GM15510 (cell line): ENCODE measurements around the gene SMIM1.

Experiments used
- POLR2A ChIP-seq: IDR thresholded peaks from 3 replicates; pipeline ENCODE4 v1.6.1; 2011; ENCODE audit warnings: borderline replicate concordance; ENCODE audit not compliant: insufficient read length; ENCODE audit errors: extremely low read depth

The SMIM1 gene

DNA sequence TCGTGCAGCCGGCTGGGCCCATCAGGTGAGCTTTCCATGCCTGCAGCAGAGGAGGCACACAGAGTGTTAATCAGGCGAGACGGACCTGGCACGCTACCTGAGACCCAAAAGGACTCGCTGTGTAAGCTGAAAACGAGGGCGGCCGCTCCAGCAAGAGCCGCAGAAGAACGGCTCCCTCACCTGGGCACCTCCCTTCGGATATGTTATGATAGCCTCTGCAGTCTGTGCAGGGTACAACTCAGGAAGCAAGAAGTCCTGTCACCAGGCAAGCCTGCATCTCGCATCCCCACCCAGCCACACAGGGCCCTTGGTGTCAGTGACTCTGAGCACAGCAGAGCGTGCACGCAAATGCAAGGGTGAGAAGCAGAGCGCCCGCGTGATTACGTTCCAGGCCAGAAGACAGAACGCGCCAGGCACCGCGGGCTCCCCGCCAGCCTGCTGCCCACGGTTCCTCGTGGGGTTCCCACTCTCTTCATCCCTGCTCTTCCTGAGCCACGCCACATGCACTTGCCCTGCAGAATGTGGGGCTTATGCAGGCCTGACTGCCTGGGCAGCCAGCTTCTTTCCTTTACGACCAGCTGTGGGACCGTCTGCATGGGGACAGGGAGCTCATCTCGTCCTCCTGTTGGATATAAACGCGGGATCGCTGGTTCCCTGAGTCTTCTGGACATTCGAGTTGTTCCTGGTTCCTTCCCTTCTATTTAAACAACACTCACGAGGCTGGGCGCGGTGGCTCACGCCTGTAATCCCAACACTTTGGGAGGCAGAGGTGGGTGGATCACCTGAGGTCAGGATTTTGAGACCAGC lies 44.0 kb downstream of the SMIM1 start:
- no peak for TF ChIP-seq POLR2A

DNA sequence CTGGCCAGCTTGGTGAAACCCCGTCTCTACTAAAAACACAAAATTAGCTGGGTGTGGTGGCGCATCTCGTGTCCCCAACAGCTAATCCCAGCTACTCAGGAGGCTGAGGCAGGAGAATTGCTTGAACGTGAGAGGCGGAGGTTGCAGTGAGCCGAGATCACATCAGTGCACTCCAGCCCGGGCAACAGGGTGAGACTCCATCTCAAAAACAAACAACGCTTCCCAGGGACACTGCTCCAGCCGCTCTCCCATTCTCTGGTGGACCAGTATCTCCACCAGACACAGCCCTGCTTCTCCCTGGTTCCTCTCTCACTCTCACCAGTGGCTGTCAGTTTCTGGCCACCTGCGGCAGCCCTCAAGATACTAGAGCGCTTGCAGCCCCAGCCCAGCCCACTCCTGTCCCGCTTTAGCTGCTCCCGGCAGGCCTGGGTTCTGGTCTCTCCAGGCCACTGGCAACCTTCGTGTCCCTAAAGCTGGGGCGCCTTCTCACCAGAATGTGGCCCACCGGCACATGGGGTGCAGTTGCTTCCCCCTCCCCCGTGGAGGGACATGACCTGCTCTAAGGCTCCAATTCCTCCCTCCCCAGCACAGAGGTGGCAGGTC lies 44.7 kb downstream of the SMIM1 start:
- no peak for TF ChIP-seq POLR2A

DNA sequence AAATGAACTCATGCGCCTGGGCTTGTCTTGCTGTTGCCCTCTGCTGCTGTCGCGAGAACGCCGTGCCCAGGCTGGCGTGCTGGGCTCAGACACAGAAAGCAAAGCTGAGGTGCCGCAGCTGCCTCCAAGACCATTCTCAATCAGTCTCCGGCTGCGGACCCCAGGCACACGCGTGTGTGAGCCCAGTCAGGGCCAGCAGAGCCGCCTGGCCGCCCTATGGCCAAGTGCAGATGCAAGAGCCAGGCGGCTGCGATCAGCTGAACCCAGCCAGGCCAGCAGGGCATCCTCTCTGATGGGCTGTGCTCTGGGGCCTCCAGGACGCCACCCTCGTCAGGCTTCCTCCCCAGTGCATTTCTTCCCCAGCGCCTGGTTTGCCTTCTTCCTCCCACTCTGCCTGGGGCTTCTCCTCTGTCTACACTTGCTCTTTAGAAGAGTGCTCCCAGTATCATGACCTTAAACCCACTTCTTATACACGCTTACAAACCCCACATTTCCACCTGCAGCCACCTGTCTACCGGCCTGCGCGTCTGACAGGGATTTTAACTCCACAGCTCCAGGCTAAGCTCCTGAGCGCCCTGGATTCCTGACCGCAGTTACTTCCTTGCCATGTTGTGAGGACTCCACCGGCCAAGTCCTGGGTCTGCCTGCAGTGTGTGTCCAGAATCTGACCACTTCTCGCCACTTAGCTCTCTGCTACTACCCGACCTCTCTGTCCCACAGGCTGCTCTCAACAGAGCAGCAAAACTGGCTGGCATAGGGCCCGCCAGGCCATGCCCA lies 45.5 kb downstream of the SMIM1 start:
- no peak for TF ChIP-seq POLR2A

DNA sequence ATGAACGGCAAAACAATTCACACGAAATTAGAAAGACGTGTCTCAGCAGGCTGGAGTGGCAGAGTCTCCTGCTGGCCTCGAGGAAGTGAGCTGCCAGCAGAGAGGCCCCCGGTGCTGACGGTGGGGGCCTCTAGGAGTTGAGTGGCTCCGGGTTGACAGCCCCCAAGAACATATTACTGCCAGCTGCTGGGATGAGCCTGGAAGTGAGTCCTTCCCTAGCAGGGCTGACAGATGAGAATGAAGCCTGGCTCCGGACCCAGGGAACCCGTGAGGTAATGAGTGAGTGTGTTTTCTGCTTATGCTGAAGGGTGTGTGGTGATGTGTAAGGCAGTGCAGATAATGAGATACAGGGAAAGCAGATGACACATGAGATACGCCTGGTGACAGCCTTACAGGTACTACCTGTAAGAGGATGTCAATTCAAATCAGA lies 47.2 kb downstream of the SMIM1 start:
- TF ChIP-seq POLR2A: no peak

DNA sequence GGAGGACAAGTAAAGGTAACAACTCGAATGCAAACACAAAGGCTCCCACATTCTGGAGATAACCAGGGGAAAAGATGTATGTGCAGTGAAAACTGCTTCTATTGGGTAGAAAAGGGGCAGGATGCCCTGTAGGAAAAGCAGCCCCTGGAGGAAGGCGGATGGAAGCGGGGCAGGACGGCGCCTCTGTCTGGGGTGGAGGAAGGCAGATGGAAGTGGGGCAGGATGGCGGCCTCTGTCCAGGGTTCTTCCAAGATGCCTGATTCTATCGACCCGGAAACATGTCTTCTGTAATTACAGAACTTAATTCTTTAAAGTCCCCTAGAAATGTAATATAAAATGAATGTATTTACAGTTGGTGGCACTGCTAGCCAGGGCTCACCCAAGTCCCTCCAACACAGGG lies 47.8 kb downstream of the SMIM1 start:
- no peak for TF ChIP-seq POLR2A

DNA sequence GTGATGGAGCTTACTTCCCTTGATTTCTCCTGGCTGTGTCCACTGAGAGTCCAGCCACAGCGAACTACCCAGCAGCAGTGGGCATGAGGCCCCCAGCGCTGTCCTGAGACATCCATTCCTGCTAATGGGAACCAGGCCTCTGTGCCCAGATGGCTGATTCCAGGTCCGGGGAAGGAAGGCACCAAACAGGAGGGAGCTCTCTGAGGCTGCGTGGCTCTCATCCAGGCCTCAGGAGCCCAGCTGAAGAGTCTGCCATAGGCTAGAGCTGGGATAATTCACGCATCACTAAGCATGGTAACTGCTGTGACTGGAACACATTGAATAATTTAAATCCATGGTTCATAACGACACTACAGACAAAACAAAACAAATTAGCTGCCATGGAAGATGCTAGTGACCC lies 48.5 kb downstream of the SMIM1 start:
- no peak for TF ChIP-seq POLR2A

DNA sequence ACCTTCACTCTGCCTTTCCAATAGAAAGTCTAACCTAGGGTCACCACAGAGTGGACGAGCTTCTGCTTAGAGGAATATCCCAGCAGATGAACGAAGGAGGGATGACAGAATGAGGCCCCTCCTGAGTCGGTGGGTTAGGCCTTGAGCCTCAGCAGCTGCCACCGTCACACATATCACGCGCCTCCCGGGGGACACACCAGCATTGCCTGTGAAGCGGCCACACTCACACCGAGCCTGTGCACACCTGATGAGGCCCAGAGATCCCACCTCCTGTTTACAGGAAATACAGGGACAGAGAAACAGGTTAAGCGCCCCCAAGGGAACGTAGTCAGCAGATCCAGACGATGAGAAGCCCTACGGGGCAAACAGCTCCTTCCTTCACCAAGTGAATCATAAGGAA lies 48.9 kb downstream of the SMIM1 start:
- TF ChIP-seq POLR2A: no peak

DNA sequence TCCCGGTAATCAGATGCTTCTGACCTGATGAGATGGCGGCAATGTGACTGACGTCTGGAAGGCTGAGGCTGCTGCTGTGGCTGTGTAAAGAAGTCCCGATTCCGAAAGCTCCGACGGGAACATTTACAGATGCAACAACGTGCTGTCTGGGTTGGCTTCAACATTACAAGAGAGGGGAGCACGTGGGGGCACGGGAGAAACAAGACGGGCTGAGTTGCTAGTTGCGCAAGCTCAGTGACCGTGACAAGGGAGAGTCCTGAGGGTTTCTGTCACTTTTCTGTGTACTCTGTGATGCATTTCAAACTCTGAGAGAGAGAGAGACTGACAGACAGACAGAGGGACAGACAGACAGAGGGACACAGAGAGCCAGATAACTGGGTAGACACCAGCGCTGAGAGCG lies 49.4 kb downstream of the SMIM1 start:
- no peak for TF ChIP-seq POLR2A

DNA sequence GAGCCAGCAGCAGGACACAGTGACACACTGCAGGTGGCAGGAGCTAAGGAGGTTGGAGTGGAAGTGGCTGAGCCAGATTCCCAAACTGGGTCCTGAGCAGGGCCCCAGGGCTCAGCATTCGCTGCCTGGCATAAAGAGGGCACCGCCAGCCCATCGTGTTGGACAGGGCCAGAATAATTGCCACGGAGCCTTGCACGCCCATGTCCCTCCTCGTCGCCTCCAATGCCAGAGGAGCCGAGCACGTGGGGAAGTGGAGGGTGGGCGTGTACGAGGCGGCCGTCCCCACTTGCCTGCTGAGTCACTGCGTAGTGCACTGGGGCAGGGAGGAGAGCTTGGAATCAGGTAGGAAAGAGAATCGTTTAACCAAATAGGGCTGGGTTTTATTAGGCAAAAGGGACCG lies 49.9 kb downstream of the SMIM1 start:
- TF ChIP-seq POLR2A: no peak

DNA sequence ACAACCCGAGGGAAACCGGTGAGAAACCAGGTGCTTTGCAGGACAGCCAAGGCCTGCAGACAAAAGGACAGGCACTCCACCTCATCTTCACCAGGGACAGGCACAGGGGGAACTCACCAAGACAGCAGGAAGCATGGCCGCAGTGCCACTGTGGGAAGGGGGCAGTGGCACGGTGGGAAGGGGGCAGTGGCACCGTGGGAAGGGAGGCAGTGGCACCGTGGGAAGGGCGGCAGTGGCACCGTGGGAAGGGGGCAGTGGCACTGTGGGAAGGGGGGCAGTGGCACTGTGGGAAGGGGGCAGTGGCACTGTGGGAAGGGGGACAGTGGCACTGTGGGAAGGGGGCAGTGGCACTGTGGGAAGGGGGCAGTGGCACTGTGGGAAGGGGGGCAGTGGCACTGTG lies 52.1 kb downstream of the SMIM1 start:
- no peak for TF ChIP-seq POLR2A

DNA sequence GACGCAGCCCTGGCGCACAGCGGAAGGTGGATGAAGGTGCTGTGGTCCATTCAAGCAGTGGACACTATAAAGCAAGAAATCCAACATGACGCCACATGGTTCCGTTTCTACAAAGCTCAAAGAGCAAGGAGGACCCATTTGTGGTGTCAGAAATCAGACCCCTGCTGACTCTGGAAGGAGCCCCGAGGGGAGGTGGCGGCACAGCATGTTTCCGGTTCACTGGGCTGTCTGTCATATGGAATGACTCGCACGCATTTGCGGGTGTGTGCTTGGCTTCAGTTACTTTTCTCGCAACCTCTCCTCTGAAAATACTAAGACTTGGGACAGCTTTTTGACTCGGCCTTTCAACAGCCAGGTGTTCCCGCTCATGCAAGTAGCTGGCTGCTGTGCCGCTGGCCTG lies 52.8 kb downstream of the SMIM1 start:
- no peak for TF ChIP-seq POLR2A
